ENCODE data around the gene BCL3. TPM values are rescaled to one million over a fixed set of nuclear protein-coding genes. Genes with fewer than 3 reads are reported as not detected.

BCL3 gene
- total RNA-seq, 1 donor from 2014 or later, result 28.3 TPM

Other genes with a start within 250 kb of the BCL3 start
- 6.7 and 13.2 TPM in 2 replicates for gene ZNF180, start 248.2 kb upstream of the BCL3 start, total RNA-seq
- gene CEACAM20, start 219.0 kb upstream of the BCL3 start, total RNA-seq, result not detected in 2 replicates
- gene IGSF23, start 135.1 kb upstream of the BCL3 start, total RNA-seq, result not detected in 2 replicates
- 212 and 300 TPM in 2 replicates for gene PVR, start 104.8 kb upstream of the BCL3 start, total RNA-seq
- gene CEACAM19, start 77.2 kb upstream of the BCL3 start, total RNA-seq, result 4.4 and 9.0 TPM in 2 replicates
- gene CEACAM16, start 49.6 kb upstream of the BCL3 start, total RNA-seq, result not detected in 2 replicates
- 1.1 TPM in 1 of 2 replicates, not detected in the other for gene CBLC, start 29.2 kb downstream of the BCL3 start, total RNA-seq
- 57.0 and 78.9 TPM in 2 replicates for gene BCAM, start 60.4 kb downstream of the BCL3 start, total RNA-seq
- 292 and 342 TPM in 2 replicates for gene NECTIN2, start 97.6 kb downstream of the BCL3 start, total RNA-seq
- gene TOMM40, start 142.5 kb downstream of the BCL3 start, total RNA-seq, result 74.7 and 75.5 TPM in 2 replicates
- 4.0 and 10.0 TPM in 2 replicates for gene APOE, start 157.1 kb downstream of the BCL3 start, total RNA-seq
- 0.44 and 2.3 TPM in 2 replicates for gene APOC1, start 165.9 kb downstream of the BCL3 start, total RNA-seq
- gene APOC4, start 193.5 kb downstream of the BCL3 start, total RNA-seq, result not detected in 2 replicates
- not detected in 2 replicates for gene APOC2, start 197.3 kb downstream of the BCL3 start, total RNA-seq
- gene CLPTM1, start 206.7 kb downstream of the BCL3 start, total RNA-seq, result 87.7 and 119 TPM in 2 replicates